GM19099 (cell line): Measurements from ENCODE around the gene LRIG1.

Experiments used
- POLR2A ChIP-seq: IDR thresholded peaks from 3 replicates; pipeline ENCODE4 v1.6.1; 2011; ENCODE audit warnings: low read depth; ENCODE audit not compliant: insufficient read length; ENCODE audit errors: extremely low read depth

Gene LRIG1

DNA sequence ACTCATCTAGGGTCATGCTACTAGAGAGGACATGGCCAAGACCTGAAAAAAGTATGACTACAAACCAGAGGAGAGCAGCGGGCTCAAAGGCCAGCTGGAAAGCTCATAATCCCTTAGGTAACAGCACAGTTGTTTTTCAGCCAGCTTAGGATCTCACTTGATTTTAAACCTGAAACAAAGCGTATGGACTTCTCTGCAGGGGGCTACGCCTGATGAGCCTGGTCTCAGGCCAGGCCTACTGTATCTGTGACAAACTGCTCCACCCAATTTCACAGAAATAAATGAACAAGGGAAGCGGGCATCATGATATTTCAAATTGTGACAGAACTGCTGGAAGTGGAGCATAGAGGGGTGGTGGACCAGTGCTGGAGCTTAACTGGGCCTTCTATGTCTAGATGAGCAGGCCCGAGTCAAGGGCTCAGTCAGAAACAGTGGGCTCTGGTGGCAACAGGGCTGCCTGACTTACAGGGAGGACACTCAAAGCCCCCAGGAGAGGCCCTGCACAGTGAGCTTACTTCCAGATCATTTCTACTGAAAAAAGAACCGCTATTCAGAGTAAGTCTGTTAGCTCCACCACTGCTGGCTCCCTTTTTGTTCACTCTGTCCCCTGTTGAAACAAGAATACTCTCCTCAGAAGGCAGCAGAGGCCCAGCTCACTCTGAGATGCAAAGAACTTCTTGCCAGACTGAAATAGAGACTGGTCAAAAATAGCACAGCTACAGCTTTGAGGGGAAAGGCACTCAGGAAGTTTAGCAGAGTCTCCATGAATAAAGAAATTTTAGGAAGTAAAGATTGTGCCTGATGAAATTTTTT is 47.0 kb downstream of the LRIG1 start:
- TF ChIP-seq POLR2A, result no peak

GRCh38 chr3:66452303-66453011 is 48.4 kb downstream of the LRIG1 start:
- no peak for TF ChIP-seq POLR2A

GRCh38 chr3:66451766-66452165 is 49.1 kb downstream of the LRIG1 start:
- no peak for TF ChIP-seq POLR2A

DNA sequence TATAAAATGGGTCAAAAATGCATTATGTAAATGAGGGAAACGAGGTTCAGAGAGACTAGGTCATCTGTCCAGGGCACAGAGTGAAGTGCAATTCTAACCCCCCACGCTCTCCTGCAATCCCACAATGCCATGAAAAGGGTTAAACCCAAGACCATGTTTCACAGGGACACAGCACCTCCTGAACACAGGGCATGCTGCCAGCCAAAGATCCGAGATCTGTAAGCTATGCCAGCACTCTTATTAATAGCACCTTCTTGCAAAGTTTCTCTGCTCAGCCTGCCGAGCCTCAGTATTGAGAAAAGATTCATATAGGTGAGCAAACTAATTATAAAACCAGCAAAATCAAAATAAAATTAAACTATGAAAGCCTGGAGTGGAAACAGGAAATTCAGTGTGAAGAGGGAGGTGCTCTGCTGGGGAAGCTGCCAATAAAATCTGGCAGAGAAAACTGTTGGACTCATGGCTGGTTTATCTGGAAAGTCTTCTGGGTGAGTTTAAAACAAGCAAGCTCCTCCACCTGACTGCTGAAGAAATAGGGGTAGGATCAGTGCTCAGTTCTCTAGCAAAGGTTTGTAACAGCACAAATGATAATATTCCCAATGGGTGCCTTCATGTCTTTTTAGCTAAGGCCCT is 50.3 kb downstream of the LRIG1 start:
- no peak for TF ChIP-seq POLR2A

GRCh38 chr3:66449411-66449974 is 51.3 kb downstream of the LRIG1 start:
- no peak for TF ChIP-seq POLR2A

DNA sequence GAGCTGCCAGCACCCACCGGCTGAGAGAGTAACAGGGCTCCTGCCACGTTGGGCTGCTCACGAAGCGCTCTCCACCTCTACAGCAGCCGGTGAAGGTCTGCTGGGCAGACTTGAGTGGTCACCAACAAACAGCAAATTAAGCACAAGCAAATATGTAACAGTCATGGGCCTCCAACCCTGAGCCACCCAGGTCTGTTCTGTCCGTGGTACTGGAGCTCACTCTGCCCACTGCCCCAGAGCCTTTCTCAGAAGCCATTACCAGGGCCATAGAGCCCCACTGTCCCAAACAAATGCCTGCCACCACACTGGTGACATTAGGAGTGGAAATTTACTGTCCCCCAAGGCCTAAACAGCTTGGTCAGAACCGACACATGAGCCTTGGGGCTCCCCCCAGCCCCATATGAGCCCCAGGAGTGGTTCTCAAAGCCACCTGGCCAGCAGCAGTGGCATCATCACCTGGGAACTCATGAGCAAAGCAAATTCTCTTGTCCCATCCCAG is 56.6 kb downstream of the LRIG1 start:
- no peak for TF ChIP-seq POLR2A

DNA sequence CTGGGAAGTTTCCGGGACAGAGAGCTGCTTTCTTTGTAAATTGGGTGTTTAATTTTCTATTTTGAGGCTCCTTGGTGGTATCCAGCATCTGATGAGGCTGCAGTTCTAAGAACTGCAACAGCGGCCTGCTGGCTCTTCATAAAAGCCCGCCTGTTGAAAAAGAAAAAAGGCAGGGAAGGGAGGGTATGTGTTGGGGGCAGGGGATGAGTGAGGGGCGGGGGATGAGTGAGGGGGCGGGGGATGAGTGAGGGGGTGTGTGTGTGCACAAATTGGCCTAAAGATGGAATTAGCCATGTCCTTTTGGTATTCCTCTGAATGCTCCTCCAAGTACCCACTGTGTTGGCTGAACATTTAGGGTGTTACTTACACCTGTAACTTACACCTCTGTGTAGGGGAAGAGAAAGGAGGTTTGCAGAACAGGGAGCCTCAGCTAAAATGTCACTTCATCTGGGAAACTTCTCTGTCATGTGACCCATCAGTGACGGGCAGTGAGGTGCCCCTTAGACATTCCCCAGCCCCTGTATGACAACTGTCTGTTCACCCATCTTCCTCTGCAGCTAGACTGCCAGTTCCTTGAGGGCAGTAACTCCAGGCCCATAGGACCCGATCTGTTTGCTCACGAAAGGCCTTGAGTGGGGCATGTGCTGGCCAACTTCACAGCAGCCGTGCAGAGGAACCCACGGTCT is 57.6 kb downstream of the LRIG1 start:
- TF ChIP-seq POLR2A, result no peak

DNA sequence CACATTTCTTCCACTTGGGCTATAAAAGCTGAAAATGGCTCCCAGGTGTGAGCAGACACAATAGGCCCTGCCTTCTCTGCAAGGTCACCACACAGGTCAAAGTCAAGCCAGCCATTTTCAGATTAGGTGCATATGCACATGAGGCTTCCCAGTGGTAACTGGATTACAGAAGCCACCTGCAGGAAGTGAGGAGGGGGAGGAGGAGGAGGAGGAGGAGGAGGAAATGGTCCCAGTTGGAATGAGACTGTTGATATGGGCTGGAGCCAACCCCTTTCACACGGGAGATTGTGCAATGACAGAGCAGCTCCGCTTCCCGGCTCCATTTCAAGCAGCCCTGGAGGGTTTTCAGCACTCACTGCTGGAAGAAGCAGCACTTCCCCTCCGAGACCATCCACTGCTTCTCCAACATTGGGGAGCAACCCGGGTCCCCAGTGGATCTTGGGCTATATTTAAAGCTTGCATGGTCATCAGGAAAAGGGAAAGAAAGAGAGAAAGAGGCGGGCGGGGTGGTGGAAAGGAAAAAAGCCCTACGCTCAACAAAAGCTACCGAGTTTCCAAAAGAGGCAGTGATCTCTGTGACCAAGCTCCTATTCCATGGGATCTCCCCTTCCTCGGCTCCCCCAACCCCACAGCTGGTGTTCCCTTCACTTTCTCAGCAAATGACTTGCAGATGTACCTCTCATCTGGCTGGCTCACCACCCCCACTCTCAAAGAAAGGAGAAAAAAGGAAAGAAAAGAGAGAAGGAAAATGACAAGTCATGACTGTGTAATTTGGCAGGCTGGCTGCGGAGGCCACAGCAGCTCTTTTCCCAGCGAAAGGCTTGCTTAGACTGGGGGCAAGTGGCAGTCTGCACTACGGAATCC is 58.3 kb downstream of the LRIG1 start:
- TF ChIP-seq POLR2A, result no peak

- no peak for TF ChIP-seq POLR2A
Observed at GRCh38 chr3:66441692-66442091, 59.1 kb downstream of the LRIG1 start.

DNA sequence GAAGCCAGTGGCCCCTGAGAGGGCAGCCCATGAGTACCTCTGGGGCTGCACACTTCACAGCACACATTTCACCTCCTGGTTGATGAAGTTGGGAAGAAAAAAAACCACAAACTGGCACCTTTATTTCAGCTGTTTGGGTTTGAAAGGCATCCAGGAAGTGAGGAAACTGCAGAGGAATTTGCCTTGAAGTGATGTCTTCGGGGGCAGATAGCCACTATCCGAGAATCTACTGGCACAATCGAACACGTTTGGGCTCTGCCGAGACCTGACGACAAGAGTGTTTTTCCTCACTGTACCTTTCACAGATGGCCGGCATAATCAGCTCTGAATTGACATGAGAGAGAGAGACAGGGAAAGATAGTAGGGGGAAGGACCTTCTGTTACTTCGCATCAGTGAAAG is 59.7 kb downstream of the LRIG1 start:
- no peak for TF ChIP-seq POLR2A

GRCh38 chr3:66439666-66440344 is 61.0 kb downstream of the LRIG1 start:
- TF ChIP-seq POLR2A, result no peak

DNA sequence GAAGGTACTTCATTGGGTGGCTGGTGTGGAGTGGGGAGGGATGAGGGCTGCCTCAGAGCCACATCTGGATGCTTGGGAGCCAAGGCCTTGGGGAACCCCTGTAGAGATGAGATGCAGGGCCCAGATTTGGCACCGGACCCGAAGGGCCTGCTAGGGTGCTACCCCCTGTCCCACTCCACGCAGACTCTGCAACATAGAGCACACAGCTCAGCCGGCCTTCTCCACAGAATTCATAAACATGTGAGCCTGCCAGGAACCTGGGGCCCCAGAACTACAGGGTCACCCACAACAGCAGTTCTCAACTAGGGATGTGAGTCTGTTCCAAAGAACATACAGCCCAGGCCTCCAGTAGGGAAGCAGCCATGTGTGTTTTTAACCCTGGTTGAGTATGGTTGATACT is 62.8 kb downstream of the LRIG1 start:
- no peak for TF ChIP-seq POLR2A

DNA sequence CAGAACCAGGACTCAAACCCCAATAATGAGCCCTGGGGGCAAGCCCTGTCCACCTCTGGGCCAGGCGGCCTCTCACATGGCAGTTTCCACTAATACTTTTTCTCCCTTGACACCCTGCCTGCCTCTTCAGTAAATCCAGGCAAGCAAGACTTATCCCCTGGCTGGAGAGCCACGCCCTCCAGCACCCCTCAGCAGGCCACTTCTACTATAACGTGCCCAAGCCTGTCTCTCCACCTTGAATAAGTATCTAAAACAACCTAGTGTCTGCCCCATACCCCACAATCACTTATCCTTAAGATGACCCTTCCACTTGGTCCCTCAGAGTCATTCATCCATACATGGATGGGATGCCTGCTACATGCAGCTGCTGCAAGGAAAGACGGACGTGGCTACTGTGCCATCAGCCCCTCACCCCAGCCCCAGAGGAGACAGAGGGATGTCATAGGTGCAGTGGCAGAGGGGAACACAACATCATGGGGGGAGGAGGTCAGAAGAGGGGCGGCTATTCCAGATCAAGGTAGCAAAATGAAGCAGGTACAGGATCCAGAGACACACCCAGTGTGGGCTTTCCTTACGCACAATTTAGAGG is 63.4 kb downstream of the LRIG1 start:
- no peak for TF ChIP-seq POLR2A
